Measurements from ENCODE around the gene NTN3.

DNA sequence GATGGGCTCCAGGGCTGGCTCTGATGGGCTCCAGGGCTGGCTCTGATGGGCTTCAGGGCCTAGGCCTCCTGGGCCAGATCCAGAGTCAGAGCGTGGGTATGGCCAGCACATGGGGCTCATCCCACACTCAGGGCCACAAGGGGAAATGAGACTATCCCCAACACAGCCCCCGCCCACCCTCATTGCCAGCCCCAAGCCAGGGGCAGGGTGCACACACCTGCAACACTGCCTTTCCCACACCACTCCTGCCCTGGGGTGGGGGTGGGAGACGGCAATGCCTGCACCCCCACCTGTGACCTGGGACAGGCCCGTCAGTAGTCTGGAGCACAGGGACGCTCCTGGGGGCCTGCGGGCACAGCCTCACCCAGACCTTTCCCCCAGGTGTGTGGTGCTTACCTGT lies 28.4 kb downstream of the NTN3 start:
- TF ChIP-seq, protein P1, sequence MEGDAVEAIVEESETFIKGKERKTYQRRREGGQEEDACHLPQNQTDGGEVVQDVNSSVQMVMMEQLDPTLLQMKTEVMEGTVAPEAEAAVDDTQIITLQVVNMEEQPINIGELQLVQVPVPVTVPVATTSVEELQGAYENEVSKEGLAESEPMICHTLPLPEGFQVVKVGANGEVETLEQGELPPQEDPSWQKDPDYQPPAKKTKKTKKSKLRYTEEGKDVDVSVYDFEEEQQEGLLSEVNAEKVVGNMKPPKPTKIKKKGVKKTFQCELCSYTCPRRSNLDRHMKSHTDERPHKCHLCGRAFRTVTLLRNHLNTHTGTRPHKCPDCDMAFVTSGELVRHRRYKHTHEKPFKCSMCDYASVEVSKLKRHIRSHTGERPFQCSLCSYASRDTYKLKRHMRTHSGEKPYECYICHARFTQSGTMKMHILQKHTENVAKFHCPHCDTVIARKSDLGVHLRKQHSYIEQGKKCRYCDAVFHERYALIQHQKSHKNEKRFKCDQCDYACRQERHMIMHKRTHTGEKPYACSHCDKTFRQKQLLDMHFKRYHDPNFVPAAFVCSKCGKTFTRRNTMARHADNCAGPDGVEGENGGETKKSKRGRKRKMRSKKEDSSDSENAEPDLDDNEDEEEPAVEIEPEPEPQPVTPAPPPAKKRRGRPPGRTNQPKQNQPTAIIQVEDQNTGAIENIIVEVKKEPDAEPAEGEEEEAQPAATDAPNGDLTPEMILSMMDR (IDR thresholded peaks at IDR 0.05): no peak
- no peak for TF ChIP-seq POLR2A (IDR thresholded peaks at IDR 0.05)
- TF ChIP-seq EP300 (IDR thresholded peaks at IDR 0.05): no peak

Data from tibial nerve (tissue), 4 donors.